ENCODE results near the gene MAZ. TPM values are rescaled to one million over a fixed set of nuclear protein-coding genes. Genes with fewer than 3 reads are reported as not detected.

The MAZ gene
- total RNA-seq, 1 experiment from 2014 or later = 182 TPM

GRCh38 chr16:29860218-29860617 lies 53.9 kb downstream of the MAZ start:
- in situ Hi-C loops (cut with HindIII; ENCODE audit: low pct_unique_long_range_greater_than_20kb, low sequenced_read_pairs) = no loop called here
- DNase-seq (ENCODE audit: low read depth, low spot score) = no peak

Small RNAs within 50 kb of the gene (small RNA-seq; reads per million reads assigned to genes)
- gene AC009133.6 = 0 reads per million in 2 experiments
- gene AC120114.4 = 0 reads per million in 2 experiments

Other genes with a start within 250 kb of the MAZ start
- not detected in 2 replicates for gene SPN, start 143.3 kb upstream of the MAZ start, total RNA-seq (2014; rRNA removed; shearing (Covaris generic))
- gene QPRT, start 127.3 kb upstream of the MAZ start, total RNA-seq (2014; rRNA removed; shearing (Covaris generic)) = 41.1 and 46.0 TPM in 2 replicates
- not detected in 2 replicates for gene C16orf54, start 60.5 kb upstream of the MAZ start, total RNA-seq (2014; rRNA removed; shearing (Covaris generic))
- not detected in 2 replicates for gene ZG16, start 28.3 kb upstream of the MAZ start, total RNA-seq (2014; rRNA removed; shearing (Covaris generic))
- 29.9 and 34.9 TPM in 2 replicates for gene KIF22, start 15.8 kb upstream of the MAZ start, total RNA-seq (2014; rRNA removed; shearing (Covaris generic))
- not detected in 2 replicates for gene PRRT2, start 5.7 kb downstream of the MAZ start, total RNA-seq (2014; rRNA removed; shearing (Covaris generic))
- gene PAGR1, start 9.6 kb downstream of the MAZ start, total RNA-seq (2014; rRNA removed; shearing (Covaris generic)) = 19.8 and 21.1 TPM in 2 replicates
- gene MVP, start 13.9 kb downstream of the MAZ start, total RNA-seq (2014; rRNA removed; shearing (Covaris generic)) = 35.7 and 41.9 TPM in 2 replicates
- 74.1 and 82.6 TPM in 2 replicates for gene CDIPT, start 56.7 kb downstream of the MAZ start, total RNA-seq (2014; rRNA removed; shearing (Covaris generic))
- gene SEZ6L2, start 93.0 kb downstream of the MAZ start, total RNA-seq (2014; rRNA removed; shearing (Covaris generic)) = 8.7 and 10.3 TPM in 2 replicates
- 3.4 and 3.7 TPM in 2 replicates for gene ASPHD1, start 94.0 kb downstream of the MAZ start, total RNA-seq (2014; rRNA removed; shearing (Covaris generic))
- gene KCTD13, start 119.7 kb downstream of the MAZ start, total RNA-seq (2014; rRNA removed; shearing (Covaris generic)) = 9.1 and 11.0 TPM in 2 replicates
- gene TMEM219, start 155.6 kb downstream of the MAZ start, total RNA-seq (2014; rRNA removed; shearing (Covaris generic)) = 48.2 and 51.8 TPM in 2 replicates
- 28.6 and 30.3 TPM in 2 replicates for gene TAOK2, start 167.3 kb downstream of the MAZ start, total RNA-seq (2014; rRNA removed; shearing (Covaris generic))
- 6.6 and 9.8 TPM in 2 replicates for gene HIRIP3, start 189.1 kb downstream of the MAZ start, total RNA-seq (2014; rRNA removed; shearing (Covaris generic))
- gene INO80E, start 189.7 kb downstream of the MAZ start, total RNA-seq (2014; rRNA removed; shearing (Covaris generic)) = 39.4 and 46.7 TPM in 2 replicates
- gene DOC2A, start 204.5 kb downstream of the MAZ start, total RNA-seq (2014; rRNA removed; shearing (Covaris generic)) = 1.5 and 2.1 TPM in 2 replicates
- not detected in 2 replicates for gene C16orf92, start 216.7 kb downstream of the MAZ start, total RNA-seq (2014; rRNA removed; shearing (Covaris generic))
- not detected in 2 replicates for gene TLCD3B, start 224.7 kb downstream of the MAZ start, total RNA-seq (2014; rRNA removed; shearing (Covaris generic))

Measured in SK-MEL-5 (cell line).